Measurements from ENCODE around the gene KDELR1. TPM values are rescaled to one million over a fixed set of nuclear protein-coding genes. Genes with fewer than 3 reads are reported as not detected.

KDELR1 gene
- total and polyA plus RNA-seq, 2 of the 13 experiments (the other 11 are each of a cell fraction or from before 2014, with no cell fraction given) = 134 to 185 TPM

DNA sequence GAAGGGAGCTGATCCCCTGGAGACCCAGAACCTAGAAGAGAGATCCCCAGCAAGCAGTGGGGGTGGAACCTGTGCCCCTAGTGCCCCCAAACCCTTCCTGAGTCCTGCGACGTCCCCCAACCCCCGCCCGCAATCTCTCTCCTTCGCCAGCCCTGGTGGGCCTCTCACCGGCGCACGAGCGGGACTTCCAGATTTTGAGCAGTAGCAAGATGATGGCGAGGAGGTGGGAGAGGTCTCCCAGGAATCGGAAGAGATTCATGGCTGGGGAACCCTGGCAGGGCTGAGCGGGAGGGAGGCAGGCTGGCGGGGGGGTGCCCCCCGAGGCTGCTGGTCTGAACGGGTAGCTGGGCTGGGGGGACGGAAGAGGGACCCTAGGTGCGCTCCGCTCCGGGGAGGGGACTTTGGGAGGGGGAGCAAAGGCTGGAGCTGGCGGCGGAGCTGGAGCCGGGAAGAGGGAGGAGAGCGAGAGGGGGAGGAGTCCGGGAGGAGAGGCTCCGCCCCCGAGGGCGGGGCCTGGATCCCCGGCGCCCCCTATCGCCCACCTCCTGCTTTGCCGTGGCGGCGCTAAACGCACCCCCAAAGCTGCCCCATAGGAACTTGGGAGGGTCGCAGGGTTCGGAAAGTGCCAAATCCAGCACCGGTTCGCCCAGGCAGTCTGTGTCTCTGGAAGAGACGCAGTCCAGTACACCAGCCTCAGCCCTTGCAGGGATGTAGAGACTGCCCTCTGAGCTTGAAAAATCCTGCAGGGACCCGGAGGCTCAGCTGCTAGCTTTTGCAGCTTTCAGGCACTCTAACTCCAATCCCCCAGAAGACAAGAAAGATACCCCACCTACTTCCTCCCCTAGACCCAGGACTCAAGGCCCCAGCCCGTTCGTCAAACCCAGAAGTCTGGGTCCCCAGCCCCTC, at the start of gene KDELR1 (continued):
- TF ChIP-seq AHDC1 (CRISPR knock-in tag; IDR thresholded peaks at IDR 0.05; ENCODE audit: borderline replicate concordance) (no peak), SETDB1 (CRISPR knock-in tag; IDR thresholded peaks at IDR 0.05; ENCODE audit: borderline replicate concordance) (no peak), KAT8 (CRISPR knock-in tag; IDR thresholded peaks at IDR 0.05) (peak; percentile 50; the same call in 1 of the 2 replicates), ZNF550 (CRISPR knock-in tag; IDR thresholded peaks at IDR 0.05; ENCODE audit: borderline replicate concordance) (no peak), SIX4 (CRISPR knock-in tag; IDR thresholded peaks at IDR 0.05) (no peak), PCBP1 (IDR thresholded peaks at IDR 0.05; ENCODE audit: borderline replicate concordance, low read depth, low read length) (peak; percentile 72; the same call in 1 of the 2 replicates), SPEN (CRISPR knock-in tag; IDR thresholded peaks at IDR 0.05; ENCODE audit: low read depth) (no peak), WIZ (CRISPR knock-in tag; IDR thresholded peaks at IDR 0.05) (no peak), EHMT2 (IDR thresholded peaks at IDR 0.05; ENCODE audit: borderline replicate concordance, low read depth, low read length) (no peak), PATZ1 (CRISPR knock-in tag; IDR thresholded peaks at IDR 0.05) (peak; percentile 79), ZNF512 (CRISPR knock-in tag; IDR thresholded peaks at IDR 0.05) (no peak), MAFG (CRISPR knock-in tag; IDR thresholded peaks at IDR 0.05) (no peak), ZNF687 (CRISPR knock-in tag; IDR thresholded peaks at IDR 0.05) (peak; percentile 58; the same call in 1 of the 2 replicates), KDM6A (CRISPR knock-in tag; IDR thresholded peaks at IDR 0.05; ENCODE audit: low read depth) (no peak)

All from HepG2 (cell line).